ENCODE data around the gene ZCCHC7. TPM values are rescaled to one million over a fixed set of nuclear protein-coding genes. Genes with fewer than 3 reads are reported as not detected.
"Not testable (repeated sequence)": the region's sequence is repeated elsewhere in the genome, so short reads cannot be mapped to it uniquely, and the experiment has no call there.

ZCCHC7 gene
- total RNA-seq, 1 donor from 2014 or later, result 23.4 TPM

- no peak for DNase-seq
Observed at GRCh38 chr9:37121881-37122280, 1.5 kb downstream of the ZCCHC7 start.

- no peak for DNase-seq
Observed at GRCh38 chr9:37126214-37126788, 5.9 kb downstream of the ZCCHC7 start.

- no peak for DNase-seq
Observed at GRCh38 chr9:37127018-37127417, 6.6 kb downstream of the ZCCHC7 start.

- no peak for DNase-seq
Observed at GRCh38 chr9:37128051-37128450, 7.7 kb downstream of the ZCCHC7 start.

- no peak for DNase-seq
Observed at GRCh38 chr9:37134166-37134565, 13.8 kb downstream of the ZCCHC7 start.

- no peak for DNase-seq
Observed at GRCh38 chr9:37141015-37141414, 20.6 kb downstream of the ZCCHC7 start.

- no peak for DNase-seq
Observed at GRCh38 chr9:37144762-37145161, 24.4 kb downstream of the ZCCHC7 start.

GRCh38 chr9:37146410-37146809 lies 26.0 kb downstream of the ZCCHC7 start:
- DNase-seq, result no peak

- DNase-seq, result no peak
Observed at GRCh38 chr9:37148181-37148580, 27.8 kb downstream of the ZCCHC7 start.

GRCh38 chr9:37149666-37150308 lies 29.4 kb downstream of the ZCCHC7 start:
- DNase-seq, result no peak

- no peak for DNase-seq
Observed at GRCh38 chr9:37150415-37150814, 30.0 kb downstream of the ZCCHC7 start.

GRCh38 chr9:37151812-37152211 lies 31.4 kb downstream of the ZCCHC7 start:
- DNase-seq, result no peak

- no peak for DNase-seq
Observed at GRCh38 chr9:37152365-37152764, 32.0 kb downstream of the ZCCHC7 start.

- DNase-seq, result no peak
Observed at GRCh38 chr9:37155601-37156000, 35.2 kb downstream of the ZCCHC7 start.

GRCh38 chr9:37156205-37156604 lies 35.8 kb downstream of the ZCCHC7 start:
- no peak for DNase-seq

GRCh38 chr9:37156781-37157356 lies 36.5 kb downstream of the ZCCHC7 start:
- DNase-seq, result no peak

- DNase-seq, result no peak
Observed at GRCh38 chr9:37157726-37158377, 37.5 kb downstream of the ZCCHC7 start.

GRCh38 chr9:37163299-37163698 lies 42.9 kb downstream of the ZCCHC7 start:
- no peak for DNase-seq

- DNase-seq, result not testable (repeated sequence)
Observed at GRCh38 chr9:37164335-37164734, 44.0 kb downstream of the ZCCHC7 start.

- no peak for DNase-seq
Observed at GRCh38 chr9:37165644-37166043, 45.3 kb downstream of the ZCCHC7 start.

- DNase-seq, result no peak
Observed at GRCh38 chr9:37167456-37168047, 47.2 kb downstream of the ZCCHC7 start.

- no peak for DNase-seq
Observed at GRCh38 chr9:37172557-37172956, 52.2 kb downstream of the ZCCHC7 start.

GRCh38 chr9:37174247-37174646 lies 53.9 kb downstream of the ZCCHC7 start:
- no peak for DNase-seq

Measured in tongue (tissue), 2 donors.